Thyroid gland (tissue), 4 donors: Measurements from ENCODE around the gene SAA4.

Source experiments
- POLR2A ChIP-seq, 2 donors: fragments of 450-650 bp; IDR thresholded peaks; one replicate each; pipeline ENCODE4 v1.6.1; 2017; ENCODE audit warnings: antibody characterized with exemption in 2 of 2, mild to moderate bottlenecking in 2 of 2, moderate library complexity in 1 of 2
- TF ChIP-seq, protein P1 (sequence below), 6 experiments: fragments of 200-600 bp in 3 of 6; fragments of 450-650 bp in 3 of 6; sonication (generic) in 3 of 6; IDR thresholded peaks; one replicate each; pipeline ENCODE4 v1.5.1; 2016 to 2019; ENCODE audit warnings: antibody characterized with exemption in 6 of 6, mild to moderate bottlenecking in 2 of 6, inconsistent platforms in 1 of 6, moderate library complexity in 1 of 6

DNA sequence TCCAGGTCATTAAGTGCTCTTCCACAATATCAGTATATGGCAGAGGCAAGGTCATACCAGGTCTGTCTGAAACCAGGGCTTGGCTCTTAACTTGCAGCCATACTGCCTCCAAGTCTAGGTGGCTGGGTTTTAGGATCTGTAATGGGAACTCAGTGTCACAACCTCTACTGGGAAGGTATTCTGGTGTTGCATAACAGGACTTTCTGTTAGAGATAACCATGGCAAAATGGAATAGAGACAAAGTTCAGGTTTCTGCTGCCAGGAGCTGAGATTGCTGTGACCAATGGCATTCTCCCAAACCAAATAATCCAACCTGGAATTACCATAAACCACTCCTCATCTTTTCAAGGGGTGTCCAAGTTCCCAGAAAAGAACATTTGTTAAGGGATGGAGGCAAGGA, 22.7 kb upstream of the SAA4 start:
- no peak for TF ChIP-seq POLR2A (IDR thresholded peaks at IDR 0.05)
- TF ChIP-seq, protein P1, sequence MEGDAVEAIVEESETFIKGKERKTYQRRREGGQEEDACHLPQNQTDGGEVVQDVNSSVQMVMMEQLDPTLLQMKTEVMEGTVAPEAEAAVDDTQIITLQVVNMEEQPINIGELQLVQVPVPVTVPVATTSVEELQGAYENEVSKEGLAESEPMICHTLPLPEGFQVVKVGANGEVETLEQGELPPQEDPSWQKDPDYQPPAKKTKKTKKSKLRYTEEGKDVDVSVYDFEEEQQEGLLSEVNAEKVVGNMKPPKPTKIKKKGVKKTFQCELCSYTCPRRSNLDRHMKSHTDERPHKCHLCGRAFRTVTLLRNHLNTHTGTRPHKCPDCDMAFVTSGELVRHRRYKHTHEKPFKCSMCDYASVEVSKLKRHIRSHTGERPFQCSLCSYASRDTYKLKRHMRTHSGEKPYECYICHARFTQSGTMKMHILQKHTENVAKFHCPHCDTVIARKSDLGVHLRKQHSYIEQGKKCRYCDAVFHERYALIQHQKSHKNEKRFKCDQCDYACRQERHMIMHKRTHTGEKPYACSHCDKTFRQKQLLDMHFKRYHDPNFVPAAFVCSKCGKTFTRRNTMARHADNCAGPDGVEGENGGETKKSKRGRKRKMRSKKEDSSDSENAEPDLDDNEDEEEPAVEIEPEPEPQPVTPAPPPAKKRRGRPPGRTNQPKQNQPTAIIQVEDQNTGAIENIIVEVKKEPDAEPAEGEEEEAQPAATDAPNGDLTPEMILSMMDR (IDR thresholded peaks at IDR 0.05): no peak
